DND-41 (cell line): Measurements from ENCODE around the gene RACGAP1.

ENCODE experiments used
- CTCF ChIP-seq: IDR thresholded peaks from 2 replicates; pipeline ENCODE4 v1.5.1; 2012; ENCODE audit warnings: borderline replicate concordance, low read length, moderate library complexity, mild to moderate bottlenecking; ENCODE audit not compliant: poor library complexity, severe bottlenecking; ENCODE audit errors: extremely low read depth
- EZH2 ChIP-seq: IDR thresholded peaks from 3 replicates; pipeline ENCODE4 v1.6.1; 2012; ENCODE audit warnings: borderline replicate concordance, low read depth, mild to moderate bottlenecking, moderate library complexity, low read length, inconsistent platforms; ENCODE audit not compliant: severe bottlenecking

GRCh38 chr12:49945394-49946080 lies 79.8 kb downstream of the RACGAP1 start:
- TF ChIP-seq CTCF (peak; percentile 93), EZH2 (no peak)
